ENCODE data around the gene AOPEP. TPM values are rescaled to one million over a fixed set of nuclear protein-coding genes. Genes with fewer than 3 reads are reported as not detected.
"Not testable (repeated sequence)": the region's sequence is repeated elsewhere in the genome, so short reads cannot be mapped to it uniquely, and the experiment has no call there.

AOPEP gene
- total RNA-seq, 4 donors from 2014 or later = 149 to 306 (median 193) TPM

DNA sequence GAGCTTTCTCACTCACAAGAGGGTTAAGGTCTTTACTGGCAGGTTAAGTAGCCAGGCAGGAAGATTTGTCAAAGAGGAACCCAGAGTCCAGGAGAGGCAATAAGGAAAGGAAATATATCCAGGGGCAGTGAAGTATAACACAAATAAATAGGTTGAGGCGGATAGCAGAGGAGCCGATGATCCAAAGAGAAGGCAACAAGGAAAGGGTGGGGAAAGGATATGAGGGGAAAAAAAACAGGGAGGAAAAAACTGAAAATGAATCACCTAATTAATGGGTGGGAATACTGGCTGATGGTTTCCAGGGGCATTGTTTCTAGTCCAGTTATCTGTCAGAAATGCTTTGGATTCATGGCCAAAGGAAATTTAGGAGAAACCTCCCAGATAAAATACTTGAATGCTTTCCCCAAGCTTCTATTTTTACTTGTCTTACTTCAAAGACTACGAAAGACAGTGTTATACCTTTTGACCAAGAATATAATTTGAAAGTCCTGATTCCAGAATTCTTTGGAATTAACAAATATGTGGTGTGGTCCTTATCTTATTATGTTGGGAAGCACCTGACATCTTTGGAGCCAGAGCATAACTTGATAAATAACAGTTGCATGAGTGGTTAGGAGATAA lies 146.5 kb downstream of the AOPEP start:
- peaks cover 68% of the 10 kb centered on the region for H3K4me1 ChIP-seq
- H3K36me3 ChIP-seq = no peaks in the 10 kb centered on the region
- no peak for TF ChIP-seq EP300 (IDR thresholded peaks at IDR 0.05)
- TF ChIP-seq POLR2A (IDR thresholded peaks at IDR 0.05) = no peak
- TF ChIP-seq CTCF (IDR thresholded peaks at IDR 0.05) = no peak
- no peak for TF ChIP-seq POLR2AphosphoS5 (IDR thresholded peaks at IDR 0.05)
- no peaks in the 10 kb centered on the region for H3K9me3 ChIP-seq
- H3K4me3 ChIP-seq = no peak overlapping the region
- no peaks in the 10 kb centered on the region for H3K27me3 ChIP-seq
- peak overlapping the region; percentile 21 for H3K27ac ChIP-seq
- no peak for DNase-seq (ENCODE audit: low spot score in 2 of 2)
- 38% methylated on average over 3 of the region's 3 CpGs for WGBS

DNA sequence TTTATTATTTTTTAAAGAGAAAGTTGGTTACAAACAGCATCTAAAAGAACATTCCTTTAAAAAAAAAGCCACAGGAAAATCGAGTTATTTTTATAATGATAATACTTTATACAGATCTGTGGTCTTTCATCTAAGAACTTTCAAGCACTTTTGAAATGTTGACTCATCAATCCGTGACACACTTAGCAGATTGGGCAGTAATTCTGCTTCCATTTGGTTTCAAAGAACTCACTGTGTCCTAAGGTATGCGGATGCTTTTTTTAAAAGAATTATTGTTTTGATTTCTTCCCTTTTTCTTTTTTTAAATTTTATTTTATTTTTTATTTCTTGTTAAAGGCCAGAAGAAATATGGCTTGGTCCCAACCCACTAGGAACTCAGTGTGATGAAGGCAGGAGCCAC lies 147.8 kb downstream of the AOPEP start:
- Histone ChIP-seq H3K27me3 (no peaks in the 10 kb centered on the region), H3K36me3 (no peaks in the 10 kb centered on the region), H3K4me3 (no peak overlapping the region), H3K27ac (peak overlapping the region; percentile 58), H3K4me1 (peaks cover 67% of the 10 kb centered on the region), H3K9me3 (no peaks in the 10 kb centered on the region)
- DNase-seq (ENCODE audit: low spot score in 2 of 2) = no peak
- TF ChIP-seq POLR2A (IDR thresholded peaks at IDR 0.05) (no peak), POLR2AphosphoS5 (IDR thresholded peaks at IDR 0.05) (no peak)
- 26% methylated on average over 3 of the region's 3 CpGs for WGBS

GRCh38 chr9:94875300-94876020 lies 149.0 kb downstream of the AOPEP start:
- TF ChIP-seq CTCF (IDR thresholded peaks at IDR 0.05) (no peak), POLR2A (IDR thresholded peaks at IDR 0.05) (no peak), POLR2AphosphoS5 (IDR thresholded peaks at IDR 0.05) (no peak), EP300 (IDR thresholded peaks at IDR 0.05) (no peak)
- H3K27ac ChIP-seq = no peak overlapping the region
- H3K36me3 ChIP-seq = no peaks in the 10 kb centered on the region
- DNase-seq (ENCODE audit: low spot score in 2 of 2) = no peak
- 92% methylated on average over 5 of the region's 5 CpGs for WGBS
- no peaks in the 10 kb centered on the region for H3K9me3 ChIP-seq
- H3K27me3 ChIP-seq = no peaks in the 10 kb centered on the region
- no peak overlapping the region for H3K4me3 ChIP-seq
- H3K4me1 ChIP-seq = peaks cover 62% of the 10 kb centered on the region

DNA sequence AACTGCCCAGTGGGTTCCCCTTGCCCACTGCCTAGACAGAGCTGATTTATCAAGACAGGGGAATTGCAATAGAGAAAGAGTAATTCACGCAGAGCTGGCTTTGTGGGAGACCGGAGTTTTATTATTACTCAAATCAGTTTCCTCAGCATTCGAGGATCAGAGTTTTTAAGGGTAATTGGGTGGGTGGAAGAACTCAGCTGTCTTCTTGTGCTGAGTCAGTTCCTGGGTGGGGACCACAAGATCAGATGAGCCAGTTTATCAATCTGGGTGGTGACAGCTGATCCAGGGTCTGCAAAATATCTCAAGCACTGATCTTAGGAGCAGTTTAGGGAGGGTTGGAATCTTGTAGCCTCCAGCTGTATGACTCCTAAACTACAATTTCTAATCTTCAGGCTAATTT lies 152.3 kb downstream of the AOPEP start:
- H3K27ac ChIP-seq; H3K4me3 ChIP-seq; DNase-seq (ENCODE audit: low spot score in 2 of 2); H3K9me3 ChIP-seq; H3K27me3 ChIP-seq; H3K36me3 ChIP-seq: not testable (repeated sequence)
- peaks cover 54% of the 10 kb centered on the region for H3K4me1 ChIP-seq
- WGBS = 35% methylated on average over 3 of the region's 3 CpGs

GRCh38 chr9:94879230-94879629 lies 152.7 kb downstream of the AOPEP start:
- no peaks in the 10 kb centered on the region for H3K27me3 ChIP-seq
- no peak overlapping the region for H3K27ac ChIP-seq
- DNase-seq (ENCODE audit: low spot score in 2 of 2) = no peak
- H3K4me1 ChIP-seq = peaks cover 52% of the 10 kb centered on the region
- H3K9me3 ChIP-seq = no peaks in the 10 kb centered on the region
- H3K36me3 ChIP-seq = no peaks in the 10 kb centered on the region
- no peak overlapping the region for H3K4me3 ChIP-seq
- TF ChIP-seq EP300 (IDR thresholded peaks at IDR 0.05) (no peak), CTCF (IDR thresholded peaks at IDR 0.05) (no peak), POLR2A (IDR thresholded peaks at IDR 0.05) (no peak), POLR2AphosphoS5 (IDR thresholded peaks at IDR 0.05) (no peak)

GRCh38 chr9:94881023-94881422 lies 154.5 kb downstream of the AOPEP start:
- no peak overlapping the region for H3K27ac ChIP-seq
- no peak overlapping the region for H3K4me3 ChIP-seq
- no peak for DNase-seq (ENCODE audit: low spot score in 2 of 2)
- peaks cover 48% of the 10 kb centered on the region for H3K4me1 ChIP-seq
- no peaks in the 10 kb centered on the region for H3K27me3 ChIP-seq
- H3K36me3 ChIP-seq = no peaks in the 10 kb centered on the region
- H3K9me3 ChIP-seq = no peaks in the 10 kb centered on the region
- TF ChIP-seq EP300 (IDR thresholded peaks at IDR 0.05) (no peak), POLR2A (IDR thresholded peaks at IDR 0.05) (no peak), CTCF (IDR thresholded peaks at IDR 0.05) (no peak), POLR2AphosphoS5 (IDR thresholded peaks at IDR 0.05) (no peak)
- 47% methylated on average over 1 of the region's 1 CpG for WGBS

Data from suprapubic skin (tissue), 4 donors.